ENCODE data around the gene IL23R.

- TF ChIP-seq CTCF (IDR thresholded peaks at IDR 0.05), result no peak
- no peak for TF ChIP-seq POLR2A (IDR thresholded peaks at IDR 0.05)
Measured at GRCh38 chr1:67306547-67306946, 140.3 kb downstream of the IL23R start.
